Measurements from ENCODE around the gene UFSP2. TPM values are rescaled to one million over a fixed set of nuclear protein-coding genes. Genes with fewer than 3 reads are reported as not detected.
"Not testable (repeated sequence)": the region's sequence is repeated elsewhere in the genome, so short reads cannot be mapped to it uniquely, and the experiment has no call there.

Gene UFSP2
- total RNA-seq, 1 donor from 2014 or later, result 37.3 TPM

- no peak for DNase-seq (ENCODE audit: low spot score)
Measured at GRCh38 chr4:185384061-185384460, 41.7 kb downstream of the UFSP2 start.

DNA sequence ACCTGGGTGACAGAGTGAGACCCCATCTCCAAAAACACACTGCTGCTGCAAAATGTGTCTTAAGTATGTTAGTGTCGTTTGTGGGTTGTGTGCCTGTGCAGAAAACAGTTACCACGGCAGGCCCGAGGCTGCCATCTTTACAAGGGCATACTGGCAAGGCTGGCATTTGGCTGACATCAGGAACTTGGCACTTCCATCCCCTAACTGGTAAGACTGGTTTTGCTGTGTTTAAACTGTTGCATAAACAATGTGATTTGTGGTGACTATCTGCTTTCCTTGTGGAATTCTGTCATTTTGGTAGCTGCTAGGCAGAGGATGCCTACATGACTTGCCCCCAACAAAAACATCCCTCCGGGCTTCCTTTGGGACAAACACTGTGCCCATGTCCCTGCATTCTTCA lies 42.3 kb downstream of the UFSP2 start:
- DNase-seq (ENCODE audit: low spot score), result peak; percentile 59

GRCh38 chr4:185382754-185383153 lies 43.0 kb downstream of the UFSP2 start:
- DNase-seq (ENCODE audit: low spot score), result no peak

DNA sequence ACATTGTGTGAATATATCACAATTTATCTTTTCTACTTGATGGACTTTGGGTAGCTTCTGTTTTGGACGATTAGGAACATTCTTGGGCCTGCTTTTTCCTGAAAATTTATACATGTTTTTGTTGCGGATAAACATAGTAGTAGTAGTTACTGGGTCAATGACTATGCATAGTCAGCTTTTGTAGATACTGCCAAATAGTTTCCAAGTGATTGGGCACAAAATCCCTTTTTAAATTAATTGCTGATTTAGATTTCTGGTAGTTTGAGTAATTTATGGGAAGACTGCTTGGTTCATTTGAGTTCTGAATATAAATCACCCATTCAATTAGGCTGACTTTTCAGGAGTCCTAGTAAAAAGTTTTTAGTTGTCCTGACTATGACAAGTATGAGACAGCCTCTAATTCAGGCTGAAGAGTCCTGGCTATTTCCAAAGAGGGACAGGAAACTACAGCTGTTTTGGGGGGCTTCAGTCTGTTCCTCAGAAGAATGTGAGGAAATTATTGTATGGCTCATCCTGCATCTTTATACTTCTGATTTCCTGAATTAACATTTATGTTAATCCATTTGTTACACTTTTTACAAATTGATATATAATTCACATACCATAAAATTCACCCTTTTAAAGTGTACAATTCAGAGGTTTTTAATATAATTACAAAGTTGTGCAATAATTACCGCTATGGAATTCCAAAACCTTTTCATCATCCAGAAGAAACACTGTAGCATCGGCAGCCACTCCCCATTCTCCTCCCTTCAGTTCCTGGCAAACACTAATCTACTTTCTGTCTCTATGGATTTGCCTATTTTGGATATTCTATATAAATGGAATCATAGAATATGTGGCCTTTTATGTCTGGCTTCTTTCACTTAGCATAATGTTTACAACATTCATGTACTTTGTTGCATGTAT lies 44.2 kb downstream of the UFSP2 start:
- no peak for DNase-seq (ENCODE audit: low spot score)

GRCh38 chr4:185380320-185380719 lies 45.4 kb downstream of the UFSP2 start:
- no peak for DNase-seq (ENCODE audit: low spot score)

GRCh38 chr4:185379326-185380295 lies 46.2 kb downstream of the UFSP2 start:
- no peak for DNase-seq (ENCODE audit: low spot score)

GRCh38 chr4:185378264-185378663 lies 47.5 kb downstream of the UFSP2 start:
- DNase-seq (ENCODE audit: low spot score), result no peak

GRCh38 chr4:185374573-185374972 lies 51.2 kb downstream of the UFSP2 start:
- no peak for DNase-seq (ENCODE audit: low spot score)

DNA sequence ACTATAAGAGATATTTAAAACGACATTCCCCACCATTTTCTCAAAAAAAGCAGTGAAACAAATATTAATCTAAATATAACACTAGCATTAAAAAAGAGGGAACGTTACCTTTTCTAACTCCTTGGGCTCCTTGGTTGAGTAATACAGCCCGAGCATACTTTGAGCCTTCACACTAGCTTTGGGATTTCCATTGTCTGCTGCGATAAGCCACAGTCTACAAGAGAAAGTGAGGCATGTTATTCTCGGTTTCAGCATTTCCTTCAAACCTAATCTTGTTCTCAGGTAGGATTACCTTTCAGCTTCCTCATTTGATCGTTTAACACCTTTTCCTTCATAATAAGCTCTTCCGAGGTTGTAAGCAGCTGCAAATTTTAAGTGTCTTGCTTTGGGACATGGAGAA lies 51.7 kb downstream of the UFSP2 start:
- no peak for DNase-seq (ENCODE audit: low spot score)

DNA sequence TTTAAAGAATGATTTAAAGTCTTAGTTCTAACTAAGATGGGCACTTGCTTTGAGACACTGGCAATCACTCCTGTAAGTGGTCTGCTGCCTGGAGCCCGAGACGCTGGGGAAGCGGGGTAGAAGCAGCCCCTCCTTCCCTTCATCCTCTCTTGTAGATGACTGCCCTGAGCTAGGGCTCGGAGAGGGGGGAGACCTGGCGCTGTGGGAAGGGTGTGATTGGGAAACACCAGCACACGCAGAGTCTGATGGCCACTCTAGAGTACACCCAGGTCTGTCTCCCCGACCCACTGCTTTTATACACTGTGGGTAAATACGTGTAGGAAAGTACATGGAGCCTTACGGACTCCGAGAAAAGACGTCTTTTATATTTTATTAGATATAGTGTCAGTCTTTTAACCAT lies 54.1 kb downstream of the UFSP2 start:
- DNase-seq (ENCODE audit: low spot score), result no peak

GRCh38 chr4:185370268-185370949 lies 55.4 kb downstream of the UFSP2 start:
- no peak for DNase-seq (ENCODE audit: low spot score)

DNA sequence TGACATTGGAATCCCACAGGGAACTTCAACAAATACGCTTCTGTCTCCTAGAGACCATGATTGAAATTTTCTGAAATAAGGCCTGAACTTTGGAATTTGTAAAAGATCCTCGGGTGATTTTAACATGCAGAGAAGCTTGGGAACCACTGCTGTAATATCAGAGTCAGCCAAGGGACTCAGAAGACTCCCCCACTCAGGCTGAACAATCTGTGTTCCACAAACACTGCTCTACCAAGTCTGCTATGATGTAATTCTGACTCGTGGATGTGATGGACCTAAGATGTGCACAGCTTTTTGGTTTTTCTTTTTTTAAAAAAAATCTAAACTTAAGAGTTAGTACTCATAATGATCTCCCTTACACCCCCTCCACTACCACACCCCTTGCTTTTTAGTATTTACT lies 56.0 kb downstream of the UFSP2 start:
- no peak for DNase-seq (ENCODE audit: low spot score)

DNA sequence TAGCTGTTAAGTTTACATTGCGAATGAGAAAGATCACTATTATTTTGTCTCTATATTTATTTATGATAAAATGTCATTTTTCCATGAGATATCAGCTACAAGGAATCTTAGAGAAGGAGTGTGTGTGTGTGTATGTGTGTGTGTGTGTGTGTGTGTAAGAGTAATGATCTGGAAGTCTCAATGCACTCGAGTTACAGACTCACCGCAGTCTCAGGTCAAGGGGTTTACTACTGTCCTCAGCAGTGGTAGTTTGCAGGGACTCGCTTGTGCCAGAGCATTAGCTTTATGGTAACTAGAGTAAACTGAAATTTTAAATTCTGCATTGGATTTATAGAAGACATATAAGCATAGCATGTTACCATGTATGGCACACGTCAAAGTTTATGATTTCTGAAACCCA lies 60.9 kb downstream of the UFSP2 start:
- no peak for DNase-seq (ENCODE audit: low spot score)

GRCh38 chr4:185363251-185363650 lies 62.5 kb downstream of the UFSP2 start:
- no peak for DNase-seq (ENCODE audit: low spot score)

GRCh38 chr4:185362570-185362969 lies 63.2 kb downstream of the UFSP2 start:
- DNase-seq (ENCODE audit: low spot score), result not testable (repeated sequence)

DNA sequence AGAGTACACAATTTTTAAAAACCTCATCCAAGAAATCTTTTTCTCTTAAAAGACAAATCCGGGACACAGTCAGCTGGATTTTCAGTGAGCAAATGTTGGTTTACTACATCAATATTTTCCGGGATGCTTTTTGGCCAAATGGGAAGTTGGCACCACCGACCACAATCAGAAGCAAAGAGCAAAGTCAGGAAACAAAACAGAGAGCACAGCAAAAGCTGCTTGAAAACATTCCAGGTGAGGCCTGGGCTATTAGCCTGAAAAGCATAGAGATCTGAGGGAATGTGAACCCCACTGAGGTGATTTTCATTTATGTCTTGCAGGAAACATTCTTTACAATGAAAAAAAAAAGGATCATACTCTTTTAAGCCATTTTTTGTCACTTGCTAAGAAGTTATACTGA lies 63.9 kb downstream of the UFSP2 start:
- no peak for DNase-seq (ENCODE audit: low spot score)

- DNase-seq (ENCODE audit: low spot score), result no peak
Measured at GRCh38 chr4:185359767-185360446, 65.9 kb downstream of the UFSP2 start.

- DNase-seq (ENCODE audit: low spot score), result no peak
Measured at GRCh38 chr4:185358959-185359358, 66.8 kb downstream of the UFSP2 start.

- no peak for DNase-seq (ENCODE audit: low spot score)
Measured at GRCh38 chr4:185358514-185358913, 67.2 kb downstream of the UFSP2 start.

DNA sequence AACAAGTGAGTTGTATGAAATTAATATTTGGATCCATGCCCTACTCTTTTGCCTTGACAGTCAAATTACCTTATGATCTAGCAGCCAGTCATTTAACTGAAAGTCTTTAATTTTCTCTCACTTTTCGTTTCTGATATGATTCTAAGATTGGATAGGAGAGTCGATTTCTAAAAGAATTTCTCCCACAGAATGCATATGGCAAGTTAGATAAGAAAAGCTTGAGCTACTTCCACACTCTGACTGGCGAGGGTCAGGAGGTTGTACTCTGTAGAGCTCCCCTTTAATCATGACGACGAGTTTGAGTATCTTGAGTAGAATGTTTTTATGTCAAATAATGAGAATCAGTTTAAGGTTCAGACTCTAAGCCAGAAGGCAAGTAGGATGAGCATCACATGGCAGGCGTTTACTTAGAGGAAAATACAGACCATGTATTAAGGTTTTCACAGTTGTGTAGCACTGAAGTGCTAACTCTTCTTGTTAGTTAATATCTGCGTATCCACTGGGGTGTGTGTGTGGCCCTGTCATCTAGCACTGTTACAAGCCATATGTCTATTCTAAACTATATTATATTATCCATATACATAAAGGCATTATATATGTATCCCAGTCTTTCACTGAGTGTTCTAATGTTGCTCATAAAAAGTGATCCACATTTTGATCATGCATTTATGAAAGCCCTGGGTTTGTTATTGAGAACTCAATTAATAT lies 67.9 kb downstream of the UFSP2 start:
- DNase-seq (ENCODE audit: low spot score), result no peak

DNA sequence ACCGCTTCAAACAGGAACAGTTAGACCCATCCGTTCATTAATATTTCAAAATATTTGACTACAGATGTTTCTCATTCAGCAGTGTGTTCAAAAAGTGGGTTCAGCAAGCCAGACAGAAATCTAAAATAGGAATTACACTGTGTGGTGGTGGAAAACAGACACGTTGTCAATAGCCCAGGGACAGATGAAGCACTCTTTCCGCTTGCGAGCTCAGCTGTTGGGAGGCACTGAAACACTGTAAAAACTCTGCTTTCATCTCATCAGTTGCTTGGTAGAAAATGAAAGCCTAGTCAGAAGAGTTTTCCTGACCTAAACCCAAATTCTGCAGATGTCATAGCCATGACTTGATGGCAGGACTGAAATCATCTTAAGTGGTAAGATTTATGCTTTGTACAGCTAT lies 68.6 kb downstream of the UFSP2 start:
- DNase-seq (ENCODE audit: low spot score), result no peak
